ENCODE measurements around the gene RASL10B.

DNA sequence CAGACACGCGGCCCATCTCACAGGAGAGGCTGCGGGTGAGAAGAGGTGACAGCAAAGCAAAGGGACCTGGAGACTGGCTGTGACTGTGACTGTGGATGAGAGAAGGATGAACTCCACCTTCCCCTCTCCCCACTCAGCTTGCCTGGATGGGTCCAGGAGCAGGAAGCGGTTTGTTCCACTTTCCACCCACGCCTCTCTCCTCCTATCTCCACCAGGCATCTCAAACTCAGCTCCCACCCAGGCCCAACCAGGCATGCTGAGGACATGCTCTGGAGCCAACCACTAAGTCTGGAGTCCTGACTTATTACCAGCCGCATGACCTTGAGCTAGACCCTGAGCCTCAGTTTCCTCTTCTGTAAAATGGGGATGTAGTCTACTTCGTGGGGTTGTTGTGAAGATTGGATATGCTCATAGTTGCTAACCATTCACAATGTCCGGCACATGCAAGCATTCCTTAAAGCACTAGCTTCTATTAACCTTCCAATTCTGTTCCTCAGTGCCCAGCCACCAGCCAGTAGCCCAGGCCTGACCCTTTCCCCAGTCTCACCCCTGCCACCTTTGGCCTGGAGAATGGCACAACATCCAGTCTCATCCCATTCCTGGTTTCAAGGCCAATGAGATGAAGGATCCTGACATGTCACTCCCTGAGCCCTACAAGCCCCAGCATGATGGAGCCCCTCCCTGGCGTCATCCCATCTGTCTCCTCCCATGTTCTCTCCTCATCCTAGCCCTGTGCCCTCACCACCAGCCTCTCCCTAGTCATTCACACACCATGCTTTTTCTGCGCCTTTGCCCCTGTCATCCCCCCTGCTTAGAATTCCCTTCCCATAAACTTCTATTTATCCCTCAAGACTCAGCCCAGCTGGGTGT lies 19.3 kb downstream of the RASL10B start:
- TF ChIP-seq, protein P1, sequence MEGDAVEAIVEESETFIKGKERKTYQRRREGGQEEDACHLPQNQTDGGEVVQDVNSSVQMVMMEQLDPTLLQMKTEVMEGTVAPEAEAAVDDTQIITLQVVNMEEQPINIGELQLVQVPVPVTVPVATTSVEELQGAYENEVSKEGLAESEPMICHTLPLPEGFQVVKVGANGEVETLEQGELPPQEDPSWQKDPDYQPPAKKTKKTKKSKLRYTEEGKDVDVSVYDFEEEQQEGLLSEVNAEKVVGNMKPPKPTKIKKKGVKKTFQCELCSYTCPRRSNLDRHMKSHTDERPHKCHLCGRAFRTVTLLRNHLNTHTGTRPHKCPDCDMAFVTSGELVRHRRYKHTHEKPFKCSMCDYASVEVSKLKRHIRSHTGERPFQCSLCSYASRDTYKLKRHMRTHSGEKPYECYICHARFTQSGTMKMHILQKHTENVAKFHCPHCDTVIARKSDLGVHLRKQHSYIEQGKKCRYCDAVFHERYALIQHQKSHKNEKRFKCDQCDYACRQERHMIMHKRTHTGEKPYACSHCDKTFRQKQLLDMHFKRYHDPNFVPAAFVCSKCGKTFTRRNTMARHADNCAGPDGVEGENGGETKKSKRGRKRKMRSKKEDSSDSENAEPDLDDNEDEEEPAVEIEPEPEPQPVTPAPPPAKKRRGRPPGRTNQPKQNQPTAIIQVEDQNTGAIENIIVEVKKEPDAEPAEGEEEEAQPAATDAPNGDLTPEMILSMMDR (IDR thresholded peaks at IDR 0.05; ENCODE audit: poor library complexity, severe bottlenecking), result no peak
- no peak for TF ChIP-seq SMC3 (conservative IDR thresholded peaks at IDR 0.05; ENCODE audit: poor library complexity)
- TF ChIP-seq EZH2 (IDR thresholded peaks at IDR 0.05; ENCODE audit: borderline replicate concordance, insufficient read depth, low read length, poor library complexity, severe bottlenecking), result no peak
- no peak for TF ChIP-seq RAD21 (conservative IDR thresholded peaks at IDR 0.05)

All from neural cell (in vitro differentiated cells).